ENCODE results near the gene NF2. TPM values are rescaled to one million over a fixed set of nuclear protein-coding genes. Genes with fewer than 3 reads are reported as not detected.

NF2 gene
- total RNA-seq, 1 experiment from 2014 or later, result 113 TPM

- no peaks in the 10 kb centered on the region for H3K36me3 ChIP-seq (ENCODE audit: low read depth, low read length)
- no peak overlapping the region for H3K9ac ChIP-seq (ENCODE audit: low read length)
- TF ChIP-seq CTCF (conservative IDR thresholded peaks at IDR 0.05; ENCODE audit: low read depth, low read length) (no peak), EZH2 (IDR thresholded peaks at IDR 0.05; ENCODE audit: low read length, unreplicated experiment) (no peak), EZH2phosphoT487 (IDR thresholded peaks at IDR 0.05; ENCODE audit: borderline replicate concordance, low read length) (no peak)
- H3F3A ChIP-seq (ENCODE audit: low read length, unreplicated experiment), result no peaks in the 10 kb centered on the region
- DNase-seq, result no peak
- BruUV-seq (replicated peaks), result no TSS peak
- no peak for ATAC-seq
- H2AFZ ChIP-seq (ENCODE audit: low read length), result no peak overlapping the region
- H3K9me2 ChIP-seq (replicated peaks; ENCODE audit: low read length), result no peaks in the 10 kb centered on the region
- no peaks in the 10 kb centered on the region for H3K27me3 ChIP-seq (ENCODE audit: low read length)
- H3K79me2 ChIP-seq (ENCODE audit: low read length), result no peaks in the 10 kb centered on the region
- intact Hi-C loops (cut with micrococcal nuclease), result no loop called here
- H4K20me1 ChIP-seq (ENCODE audit: low read length), result no peaks in the 10 kb centered on the region
- H3K4me2 ChIP-seq (ENCODE audit: low read length), result no peak overlapping the region
- no peak overlapping the region for H3K27ac ChIP-seq (ENCODE audit: low read length)
- ChIA-PET CTCF (no interaction called here), POLR2A (ENCODE audit: unreplicated experiment) (no interaction called here)
- no peaks in the 10 kb centered on the region for H3K9me3 ChIP-seq (ENCODE audit: low read length)
- no peak overlapping the region for H3K4me3 ChIP-seq (ENCODE audit: low read length)
- no peaks in the 10 kb centered on the region for H3K4me1 ChIP-seq (ENCODE audit: insufficient read depth, low read length)
These were observed 138.5 kb downstream of the NF2 start for GRCh38 chr22:29741926-29742325.

- CTCF ChIA-PET, result no interaction called here
- no peak for ATAC-seq
- H3F3A ChIP-seq (ENCODE audit: low read length, unreplicated experiment), result no peaks in the 10 kb centered on the region
- no peaks in the 10 kb centered on the region for H3K36me3 ChIP-seq (ENCODE audit: low read depth, low read length)
- H3K4me1 ChIP-seq (ENCODE audit: insufficient read depth, low read length), result no peaks in the 10 kb centered on the region
- intact Hi-C loops (cut with micrococcal nuclease), result no loop called here
- no peak for TF ChIP-seq EZH2phosphoT487 (IDR thresholded peaks at IDR 0.05; ENCODE audit: borderline replicate concordance, low read length)
- no peak for TF ChIP-seq EZH2 (IDR thresholded peaks at IDR 0.05; ENCODE audit: low read length, unreplicated experiment)
- no peak for TF ChIP-seq CTCF (conservative IDR thresholded peaks at IDR 0.05; ENCODE audit: low read depth, low read length)
- no peaks in the 10 kb centered on the region for H4K20me1 ChIP-seq (ENCODE audit: low read length)
- H3K4me3 ChIP-seq (ENCODE audit: low read length), result no peak overlapping the region
- DNase-seq, result no peak
- H2AFZ ChIP-seq (ENCODE audit: low read length), result no peak overlapping the region
- POLR2A ChIA-PET (ENCODE audit: unreplicated experiment), result no interaction called here
- no peaks in the 10 kb centered on the region for H3K9me2 ChIP-seq (replicated peaks; ENCODE audit: low read length)
- no TSS peak for BruUV-seq (replicated peaks)
- H3K27me3 ChIP-seq (ENCODE audit: low read length), result no peaks in the 10 kb centered on the region
- no peak overlapping the region for H3K9ac ChIP-seq (ENCODE audit: low read length)
- no peaks in the 10 kb centered on the region for H3K9me3 ChIP-seq (ENCODE audit: low read length)
- H3K27ac ChIP-seq (ENCODE audit: low read length), result no peak overlapping the region
- no peaks in the 10 kb centered on the region for H3K79me2 ChIP-seq (ENCODE audit: low read length)
- H3K4me2 ChIP-seq (ENCODE audit: low read length), result no peak overlapping the region
These were observed 138.9 kb downstream of the NF2 start for GRCh38 chr22:29742326-29742725.

GRCh38 chr22:29744902-29745301, 141.5 kb downstream of the NF2 start:
- ATAC-seq (no peak), DNase-seq (no peak)
- TF ChIP-seq EZH2phosphoT487 (IDR thresholded peaks at IDR 0.05; ENCODE audit: borderline replicate concordance, low read length) (no peak), CTCF (conservative IDR thresholded peaks at IDR 0.05; ENCODE audit: low read depth, low read length) (no peak), EZH2 (IDR thresholded peaks at IDR 0.05; ENCODE audit: low read length, unreplicated experiment) (no peak)
- CTCF ChIA-PET, result no interaction called here
- H3K79me2 ChIP-seq (ENCODE audit: low read length), result no peaks in the 10 kb centered on the region
- BruUV-seq (replicated peaks), result no TSS peak
- H3K9ac ChIP-seq (ENCODE audit: low read length), result no peak overlapping the region
- H3F3A ChIP-seq (ENCODE audit: low read length, unreplicated experiment), result no peaks in the 10 kb centered on the region
- H2AFZ ChIP-seq (ENCODE audit: low read length), result no peak overlapping the region
- no peak overlapping the region for H3K4me3 ChIP-seq (ENCODE audit: low read length)
- no peaks in the 10 kb centered on the region for H3K36me3 ChIP-seq (ENCODE audit: low read depth, low read length)
- H3K27me3 ChIP-seq (ENCODE audit: low read length), result no peaks in the 10 kb centered on the region
- H3K27ac ChIP-seq (ENCODE audit: low read length), result no peak overlapping the region
- H4K20me1 ChIP-seq (ENCODE audit: low read length), result no peaks in the 10 kb centered on the region
- H3K4me1 ChIP-seq (ENCODE audit: insufficient read depth, low read length), result no peaks in the 10 kb centered on the region
- no peak overlapping the region for H3K4me2 ChIP-seq (ENCODE audit: low read length)
- intact Hi-C loops (cut with micrococcal nuclease), result no loop called here
- H3K9me3 ChIP-seq (ENCODE audit: low read length), result no peaks in the 10 kb centered on the region
- POLR2A ChIA-PET (ENCODE audit: unreplicated experiment), result interaction anchor here (0.7 kb wide), 1 partner anchor 1697 kb away, joined by 4 read pairs; no protein-coding TSS in a partner anchor
- H3K9me2 ChIP-seq (replicated peaks; ENCODE audit: low read length), result no peaks in the 10 kb centered on the region
